ENCODE data around the gene MPP4. TPM values are rescaled to one million over a fixed set of nuclear protein-coding genes. Genes with fewer than 3 reads are reported as not detected.

The MPP4 gene
- total and polyA plus RNA-seq, 4 donors: 0.02 to 0.25 (median 0.07) TPM; not detected in 1

DNA sequence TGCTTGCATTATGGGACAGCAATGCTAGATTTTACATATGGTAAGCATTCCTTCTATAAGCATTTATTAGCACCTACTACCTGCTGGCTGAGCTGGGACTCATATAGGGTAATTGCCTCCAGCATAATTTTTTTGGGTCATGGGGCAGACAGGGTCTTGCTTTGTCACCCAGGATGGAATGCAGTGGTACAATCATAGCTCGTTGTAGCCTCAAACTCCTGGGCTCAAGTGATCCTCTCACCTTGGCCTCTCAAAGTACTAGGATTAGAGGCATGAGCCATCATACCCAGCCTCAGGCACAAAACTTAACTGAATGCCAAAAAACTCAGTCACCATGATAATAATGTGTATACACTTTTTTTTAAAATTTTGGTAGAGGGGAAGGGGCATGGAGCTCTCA is 90.4 kb downstream of the MPP4 start:
- Histone ChIP-seq H3K4me1 (ENCODE audit: control insufficient read depth in 4 of 4, insufficient read depth in 4 of 4, low read length in 3 of 4) (no peaks in the 10 kb centered on the region), H3K4me3 (ENCODE audit: low read depth in 1 of 3, low read length in 3 of 3) (no peak overlapping the region), H3K36me3 (ENCODE audit: control insufficient read depth in 4 of 4, insufficient read depth in 3 of 4, low read depth in 1 of 4, low read length in 3 of 4) (no peaks in the 10 kb centered on the region), H3K27me3 (ENCODE audit: control insufficient read depth in 4 of 4, insufficient read depth in 4 of 4, low read length in 3 of 4) (no peaks in the 10 kb centered on the region), H3K9me3 (ENCODE audit: control insufficient read depth in 4 of 4, low read length in 3 of 4) (peaks cover 0 to 4% (median under 1%) of the 10 kb centered on the region in 4 donors), H3K9ac (ENCODE audit: low read depth in 1 of 2, low read length in 2 of 2) (no peak overlapping the region), H3K27ac (ENCODE audit: low read depth in 1 of 2, low read length in 2 of 2) (no peak overlapping the region)
- TF ChIP-seq, protein P1, sequence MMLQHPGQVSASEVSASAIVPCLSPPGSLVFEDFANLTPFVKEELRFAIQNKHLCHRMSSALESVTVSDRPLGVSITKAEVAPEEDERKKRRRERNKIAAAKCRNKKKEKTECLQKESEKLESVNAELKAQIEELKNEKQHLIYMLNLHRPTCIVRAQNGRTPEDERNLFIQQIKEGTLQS (IDR thresholded peaks at IDR 0.05): no peak
- no peak for TF ChIP-seq JUND (IDR thresholded peaks at IDR 0.05)
- no peak for TF ChIP-seq HNF4A (conservative IDR thresholded peaks at IDR 0.05)
- no peak for TF ChIP-seq SP1 (IDR thresholded peaks at IDR 0.05)
- TF ChIP-seq, protein P2, sequence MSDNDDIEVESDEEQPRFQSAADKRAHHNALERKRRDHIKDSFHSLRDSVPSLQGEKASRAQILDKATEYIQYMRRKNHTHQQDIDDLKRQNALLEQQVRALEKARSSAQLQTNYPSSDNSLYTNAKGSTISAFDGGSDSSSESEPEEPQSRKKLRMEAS (IDR thresholded peaks at IDR 0.05): no peak
- TF ChIP-seq EGR1 (IDR thresholded peaks at IDR 0.05; ENCODE audit: low read depth in 2 of 2): no peak
- no peak for TF ChIP-seq GABPA (IDR thresholded peaks at IDR 0.05 in 1 of 2, conservative IDR thresholded peaks at IDR 0.05 in 1 of 2)
- TF ChIP-seq YY1 (IDR thresholded peaks at IDR 0.05): no peak
- no peak for TF ChIP-seq HNF4G (IDR thresholded peaks at IDR 0.05)
- TF ChIP-seq, protein P3, sequence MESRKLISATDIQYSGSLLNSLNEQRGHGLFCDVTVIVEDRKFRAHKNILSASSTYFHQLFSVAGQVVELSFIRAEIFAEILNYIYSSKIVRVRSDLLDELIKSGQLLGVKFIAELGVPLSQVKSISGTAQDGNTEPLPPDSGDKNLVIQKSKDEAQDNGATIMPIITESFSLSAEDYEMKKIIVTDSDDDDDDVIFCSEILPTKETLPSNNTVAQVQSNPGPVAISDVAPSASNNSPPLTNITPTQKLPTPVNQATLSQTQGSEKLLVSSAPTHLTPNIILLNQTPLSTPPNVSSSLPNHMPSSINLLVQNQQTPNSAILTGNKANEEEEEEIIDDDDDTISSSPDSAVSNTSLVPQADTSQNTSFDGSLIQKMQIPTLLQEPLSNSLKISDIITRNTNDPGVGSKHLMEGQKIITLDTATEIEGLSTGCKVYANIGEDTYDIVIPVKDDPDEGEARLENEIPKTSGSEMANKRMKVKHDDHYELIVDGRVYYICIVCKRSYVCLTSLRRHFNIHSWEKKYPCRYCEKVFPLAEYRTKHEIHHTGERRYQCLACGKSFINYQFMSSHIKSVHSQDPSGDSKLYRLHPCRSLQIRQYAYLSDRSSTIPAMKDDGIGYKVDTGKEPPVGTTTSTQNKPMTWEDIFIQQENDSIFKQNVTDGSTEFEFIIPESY (IDR thresholded peaks at IDR 0.05): no peak
- no peak for TF ChIP-seq NR2F2 (IDR thresholded peaks at IDR 0.05)
- TF ChIP-seq, protein P4, sequence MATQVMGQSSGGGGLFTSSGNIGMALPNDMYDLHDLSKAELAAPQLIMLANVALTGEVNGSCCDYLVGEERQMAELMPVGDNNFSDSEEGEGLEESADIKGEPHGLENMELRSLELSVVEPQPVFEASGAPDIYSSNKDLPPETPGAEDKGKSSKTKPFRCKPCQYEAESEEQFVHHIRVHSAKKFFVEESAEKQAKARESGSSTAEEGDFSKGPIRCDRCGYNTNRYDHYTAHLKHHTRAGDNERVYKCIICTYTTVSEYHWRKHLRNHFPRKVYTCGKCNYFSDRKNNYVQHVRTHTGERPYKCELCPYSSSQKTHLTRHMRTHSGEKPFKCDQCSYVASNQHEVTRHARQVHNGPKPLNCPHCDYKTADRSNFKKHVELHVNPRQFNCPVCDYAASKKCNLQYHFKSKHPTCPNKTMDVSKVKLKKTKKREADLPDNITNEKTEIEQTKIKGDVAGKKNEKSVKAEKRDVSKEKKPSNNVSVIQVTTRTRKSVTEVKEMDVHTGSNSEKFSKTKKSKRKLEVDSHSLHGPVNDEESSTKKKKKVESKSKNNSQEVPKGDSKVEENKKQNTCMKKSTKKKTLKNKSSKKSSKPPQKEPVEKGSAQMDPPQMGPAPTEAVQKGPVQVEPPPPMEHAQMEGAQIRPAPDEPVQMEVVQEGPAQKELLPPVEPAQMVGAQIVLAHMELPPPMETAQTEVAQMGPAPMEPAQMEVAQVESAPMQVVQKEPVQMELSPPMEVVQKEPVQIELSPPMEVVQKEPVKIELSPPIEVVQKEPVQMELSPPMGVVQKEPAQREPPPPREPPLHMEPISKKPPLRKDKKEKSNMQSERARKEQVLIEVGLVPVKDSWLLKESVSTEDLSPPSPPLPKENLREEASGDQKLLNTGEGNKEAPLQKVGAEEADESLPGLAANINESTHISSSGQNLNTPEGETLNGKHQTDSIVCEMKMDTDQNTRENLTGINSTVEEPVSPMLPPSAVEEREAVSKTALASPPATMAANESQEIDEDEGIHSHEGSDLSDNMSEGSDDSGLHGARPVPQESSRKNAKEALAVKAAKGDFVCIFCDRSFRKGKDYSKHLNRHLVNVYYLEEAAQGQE (IDR thresholded peaks at IDR 0.05): no peak
- TF ChIP-seq FOXA1 (IDR thresholded peaks at IDR 0.05): no peak
- no peak for TF ChIP-seq TAF1 (conservative IDR thresholded peaks at IDR 0.05)
- TF ChIP-seq FOXA2 (IDR thresholded peaks at IDR 0.05): no peak
- TF ChIP-seq RAD21 (IDR thresholded peaks at IDR 0.05): no peak
- no peak for TF ChIP-seq RXRA (IDR thresholded peaks at IDR 0.05)
- WGBS: 63% methylated on average over 1 of the region's 1 CpG
- no peak for DNase-seq (ENCODE audit: low spot score)

DNA sequence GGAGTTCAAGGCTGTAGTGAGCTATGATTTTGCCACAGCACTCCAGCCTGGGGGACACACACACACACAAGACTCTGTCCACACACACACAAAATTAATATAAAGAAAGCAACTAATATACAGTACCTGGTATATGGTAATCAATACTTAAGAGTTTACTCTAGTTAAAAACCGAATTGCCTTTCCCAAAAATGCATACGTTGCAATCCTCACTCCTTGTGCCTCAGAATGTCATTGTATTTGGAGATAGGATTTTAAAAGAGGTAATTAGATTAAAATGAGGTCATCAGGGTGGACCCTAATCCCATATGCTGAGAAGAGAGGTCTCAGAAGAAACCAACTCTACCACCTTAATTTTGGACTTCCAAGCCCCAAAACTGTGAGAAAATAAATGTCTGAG is 90.9 kb downstream of the MPP4 start:
- H3K9me3 ChIP-seq (ENCODE audit: control insufficient read depth in 4 of 4, low read length in 3 of 4): peaks cover 0 to 4% (median under 1%) of the 10 kb centered on the region in 4 donors
- no peaks in the 10 kb centered on the region for H3K27me3 ChIP-seq (ENCODE audit: control insufficient read depth in 4 of 4, insufficient read depth in 4 of 4, low read length in 3 of 4)
- WGBS: 68% methylated on average over 2 of the region's 2 CpGs
- H3K4me3 ChIP-seq (ENCODE audit: low read depth in 1 of 3, low read length in 3 of 3): no peak overlapping the region
- H3K9ac ChIP-seq (ENCODE audit: low read depth in 1 of 2, low read length in 2 of 2): no peak overlapping the region
- H3K4me1 ChIP-seq (ENCODE audit: control insufficient read depth in 4 of 4, insufficient read depth in 4 of 4, low read length in 3 of 4): no peaks in the 10 kb centered on the region
- no peaks in the 10 kb centered on the region for H3K36me3 ChIP-seq (ENCODE audit: control insufficient read depth in 4 of 4, insufficient read depth in 3 of 4, low read depth in 1 of 4, low read length in 3 of 4)
- H3K27ac ChIP-seq (ENCODE audit: low read depth in 1 of 2, low read length in 2 of 2): no peak overlapping the region
- no peak for DNase-seq (ENCODE audit: low spot score)
- TF ChIP-seq, protein P1 (IDR thresholded peaks at IDR 0.05): no peak
- no peak for TF ChIP-seq GABPA (IDR thresholded peaks at IDR 0.05 in 1 of 2, conservative IDR thresholded peaks at IDR 0.05 in 1 of 2)
- TF ChIP-seq HNF4G (IDR thresholded peaks at IDR 0.05): no peak
- no peak for TF ChIP-seq JUND (IDR thresholded peaks at IDR 0.05)
- no peak for TF ChIP-seq YY1 (IDR thresholded peaks at IDR 0.05)
- no peak for TF ChIP-seq HNF4A (conservative IDR thresholded peaks at IDR 0.05)
- TF ChIP-seq NR2F2 (IDR thresholded peaks at IDR 0.05): no peak
- TF ChIP-seq RXRA (IDR thresholded peaks at IDR 0.05): no peak
- TF ChIP-seq FOXA1 (IDR thresholded peaks at IDR 0.05): no peak
- TF ChIP-seq, protein P4 (IDR thresholded peaks at IDR 0.05): no peak
- no peak for TF ChIP-seq FOXA2 (IDR thresholded peaks at IDR 0.05)
- TF ChIP-seq EGR1 (IDR thresholded peaks at IDR 0.05; ENCODE audit: low read depth in 2 of 2): no peak
- no peak for TF ChIP-seq RAD21 (IDR thresholded peaks at IDR 0.05)
- TF ChIP-seq, protein P5, sequence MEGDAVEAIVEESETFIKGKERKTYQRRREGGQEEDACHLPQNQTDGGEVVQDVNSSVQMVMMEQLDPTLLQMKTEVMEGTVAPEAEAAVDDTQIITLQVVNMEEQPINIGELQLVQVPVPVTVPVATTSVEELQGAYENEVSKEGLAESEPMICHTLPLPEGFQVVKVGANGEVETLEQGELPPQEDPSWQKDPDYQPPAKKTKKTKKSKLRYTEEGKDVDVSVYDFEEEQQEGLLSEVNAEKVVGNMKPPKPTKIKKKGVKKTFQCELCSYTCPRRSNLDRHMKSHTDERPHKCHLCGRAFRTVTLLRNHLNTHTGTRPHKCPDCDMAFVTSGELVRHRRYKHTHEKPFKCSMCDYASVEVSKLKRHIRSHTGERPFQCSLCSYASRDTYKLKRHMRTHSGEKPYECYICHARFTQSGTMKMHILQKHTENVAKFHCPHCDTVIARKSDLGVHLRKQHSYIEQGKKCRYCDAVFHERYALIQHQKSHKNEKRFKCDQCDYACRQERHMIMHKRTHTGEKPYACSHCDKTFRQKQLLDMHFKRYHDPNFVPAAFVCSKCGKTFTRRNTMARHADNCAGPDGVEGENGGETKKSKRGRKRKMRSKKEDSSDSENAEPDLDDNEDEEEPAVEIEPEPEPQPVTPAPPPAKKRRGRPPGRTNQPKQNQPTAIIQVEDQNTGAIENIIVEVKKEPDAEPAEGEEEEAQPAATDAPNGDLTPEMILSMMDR (IDR thresholded peaks at IDR 0.05; ENCODE audit: low read depth, low read length, missing input control): no peak
- TF ChIP-seq, protein P2 (IDR thresholded peaks at IDR 0.05): no peak

Measured in liver (tissue), 9 donors.